ENCODE measurements around the gene GXYLT1. TPM values are rescaled to one million over a fixed set of nuclear protein-coding genes. Genes with fewer than 3 reads are reported as not detected.

Gene GXYLT1
- total and polyA plus RNA-seq, 9 of the 15 experiments (the other 6 are each of a cell fraction or from before 2014, with no cell fraction given) = 1.4 to 9.3 (median 5.5) TPM

- TF ChIP-seq NRF1 (conservative IDR thresholded peaks at IDR 0.05 in 1 of 2, IDR thresholded peaks at IDR 0.05 in 1 of 2) (no peak), NFE2 (IDR thresholded peaks at IDR 0.05; ENCODE audit: low read depth) (no peak), PHTF2 (CRISPR knock-in tag; IDR thresholded peaks at IDR 0.05) (no peak), HDAC8 (tag; IDR thresholded peaks at IDR 0.05) (no peak)
These were observed 15.8 kb downstream of the GXYLT1 start (continued) for GRCh38 chr12:42128888-42129287.

GRCh38 chr12:42128327-42128726 is 16.3 kb downstream of the GXYLT1 start:
- Histone ChIP-seq H3K9me1 (ENCODE audit: control insufficient read depth, insufficient read depth, low read length) (no peaks in the 10 kb centered on the region), H3K27ac (ENCODE audit: extremely low read depth, low read depth, low read length) (no peak overlapping the region), H3K36me3 (ENCODE audit: control insufficient read depth, insufficient read depth, low read length) (no peaks in the 10 kb centered on the region), H3K4me2 (ENCODE audit: insufficient read depth, low read length) (no peak overlapping the region), H3K9ac (ENCODE audit: insufficient read depth in 1 of 2, low read depth in 2 of 2, low read length in 2 of 2) (no peak overlapping the region), H3K4me1 (replicated peaks in 1 of 2; ENCODE audit: control insufficient read depth in 2 of 2, insufficient read depth in 2 of 2, low read length in 2 of 2) (peaks cover 0 to 2% of the 10 kb centered on the region in 2 experiments; a peak in 3 of 5 replicates), H2AFZ (ENCODE audit: low read depth, low read length) (no peak overlapping the region), H3K27me3 (ENCODE audit: control insufficient read depth in 2 of 2, insufficient read depth in 2 of 2, low read length in 2 of 2) (no peaks in the 10 kb centered on the region), H3K4me3 (no peak overlapping the region), H4K20me1 (replicated peaks; ENCODE audit: control insufficient read depth, insufficient read depth, low read length) (no peaks in the 10 kb centered on the region), H3K79me2 (ENCODE audit: control insufficient read depth, insufficient read depth, low read length) (peaks cover 3% of the 10 kb centered on the region; the same call in 1 of the 3 replicates), H3K9me3 (replicated peaks; ENCODE audit: control insufficient read depth, insufficient read depth, low read depth, low read length) (no peaks in the 10 kb centered on the region)
- FAIRE-seq = no peak
- intact Hi-C loops (cut with micrococcal nuclease) = loop anchor here (5.0 kb wide), 1 partner anchor 439 kb away; no protein-coding TSS in a partner anchor
- no peak for ATAC-seq
- DNase-seq (ENCODE audit: extremely low read depth in 1 of 4, low spot score in 3 of 4) = peak in 2 of 4 experiments; percentile 13 to 18
- POLR2A ChIA-PET = interaction anchor here (0.5 to 1.4 kb wide), 2 partner anchors 9 to 10 kb away, joined by 3 read pairs; no protein-coding TSS in a partner anchor
- CTCF ChIA-PET (ENCODE audit: low intra/inter-chr PET ratio) = no interaction called here
- 54% methylated on average over 3 of the region's 3 CpGs for WGBS (ENCODE audit: insufficient coverage, low coverage, missing lambda C conversion rate)
- in situ Hi-C loops (cut with MboI) = loop anchor here (25.0 kb wide), 1 partner anchor 434 kb away; no protein-coding TSS in a partner anchor
- BruUV-seq (replicated peaks) = no TSS peak
- TF ChIP-seq RBM15 (IDR thresholded peaks at IDR 0.05; ENCODE audit: insufficient read depth, low read length) = no peak
- TF ChIP-seq C11orf30 (IDR thresholded peaks at IDR 0.05; ENCODE audit: low read depth) = peak; percentile 48
- no peak for TF ChIP-seq RBM22 (IDR thresholded peaks at IDR 0.05; ENCODE audit: low read depth, low read length, poor library complexity, severe bottlenecking)
- TF ChIP-seq USF1 (CRISPR knock-in tag; IDR thresholded peaks at IDR 0.05) = no peak
- no peak for TF ChIP-seq HMBOX1 (IDR thresholded peaks at IDR 0.05)
- TF ChIP-seq ATF3 (IDR thresholded peaks at IDR 0.05) = peak; percentile 90
- no peak for TF ChIP-seq ATF3 (CRISPR knock-in tag; conservative IDR thresholded peaks at IDR 0.05)
- TF ChIP-seq MAFG (tag; conservative IDR thresholded peaks at IDR 0.05) = peak; percentile 64
- TF ChIP-seq ZNF511 (CRISPR knock-in tag; IDR thresholded peaks at IDR 0.05) = no peak
- TF ChIP-seq, protein P1, sequence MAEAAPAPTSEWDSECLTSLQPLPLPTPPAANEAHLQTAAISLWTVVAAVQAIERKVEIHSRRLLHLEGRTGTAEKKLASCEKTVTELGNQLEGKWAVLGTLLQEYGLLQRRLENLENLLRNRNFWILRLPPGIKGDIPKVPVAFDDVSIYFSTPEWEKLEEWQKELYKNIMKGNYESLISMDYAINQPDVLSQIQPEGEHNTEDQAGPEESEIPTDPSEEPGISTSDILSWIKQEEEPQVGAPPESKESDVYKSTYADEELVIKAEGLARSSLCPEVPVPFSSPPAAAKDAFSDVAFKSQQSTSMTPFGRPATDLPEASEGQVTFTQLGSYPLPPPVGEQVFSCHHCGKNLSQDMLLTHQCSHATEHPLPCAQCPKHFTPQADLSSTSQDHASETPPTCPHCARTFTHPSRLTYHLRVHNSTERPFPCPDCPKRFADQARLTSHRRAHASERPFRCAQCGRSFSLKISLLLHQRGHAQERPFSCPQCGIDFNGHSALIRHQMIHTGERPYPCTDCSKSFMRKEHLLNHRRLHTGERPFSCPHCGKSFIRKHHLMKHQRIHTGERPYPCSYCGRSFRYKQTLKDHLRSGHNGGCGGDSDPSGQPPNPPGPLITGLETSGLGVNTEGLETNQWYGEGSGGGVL (CRISPR knock-in tag; IDR thresholded peaks at IDR 0.05) = no peak
- TF ChIP-seq ZNF316 (IDR thresholded peaks at IDR 0.05) = peak; percentile 60
- TF ChIP-seq RAD21 (CRISPR knock-in tag; conservative IDR thresholded peaks at IDR 0.05 in 1 of 2, IDR thresholded peaks at IDR 0.05 in 1 of 2) = no peak
